ENCODE data around the gene PNPLA8.

Gene PNPLA8

DNA sequence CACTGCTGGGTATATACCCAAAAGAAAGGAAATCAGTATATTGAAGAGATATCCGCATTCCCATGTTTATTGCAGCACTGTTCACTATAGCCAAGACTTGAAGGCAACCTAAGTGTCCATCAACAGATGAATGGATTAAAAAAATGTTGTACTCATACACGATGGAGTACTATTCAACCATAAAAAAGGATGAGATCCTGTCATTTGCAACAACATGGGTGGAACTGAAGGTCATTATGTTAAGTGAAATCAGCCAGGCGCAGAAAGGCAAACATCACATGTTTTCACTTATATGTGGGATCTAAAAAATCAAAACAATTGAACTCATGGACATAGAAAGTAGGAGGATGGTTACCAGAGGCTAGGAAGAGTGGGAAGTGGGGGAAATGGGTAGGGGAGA, 89.0 kb downstream of the PNPLA8 start:
- no peak for DNase-seq (ENCODE audit: low spot score)
- TF ChIP-seq, protein P1, sequence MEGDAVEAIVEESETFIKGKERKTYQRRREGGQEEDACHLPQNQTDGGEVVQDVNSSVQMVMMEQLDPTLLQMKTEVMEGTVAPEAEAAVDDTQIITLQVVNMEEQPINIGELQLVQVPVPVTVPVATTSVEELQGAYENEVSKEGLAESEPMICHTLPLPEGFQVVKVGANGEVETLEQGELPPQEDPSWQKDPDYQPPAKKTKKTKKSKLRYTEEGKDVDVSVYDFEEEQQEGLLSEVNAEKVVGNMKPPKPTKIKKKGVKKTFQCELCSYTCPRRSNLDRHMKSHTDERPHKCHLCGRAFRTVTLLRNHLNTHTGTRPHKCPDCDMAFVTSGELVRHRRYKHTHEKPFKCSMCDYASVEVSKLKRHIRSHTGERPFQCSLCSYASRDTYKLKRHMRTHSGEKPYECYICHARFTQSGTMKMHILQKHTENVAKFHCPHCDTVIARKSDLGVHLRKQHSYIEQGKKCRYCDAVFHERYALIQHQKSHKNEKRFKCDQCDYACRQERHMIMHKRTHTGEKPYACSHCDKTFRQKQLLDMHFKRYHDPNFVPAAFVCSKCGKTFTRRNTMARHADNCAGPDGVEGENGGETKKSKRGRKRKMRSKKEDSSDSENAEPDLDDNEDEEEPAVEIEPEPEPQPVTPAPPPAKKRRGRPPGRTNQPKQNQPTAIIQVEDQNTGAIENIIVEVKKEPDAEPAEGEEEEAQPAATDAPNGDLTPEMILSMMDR (IDR thresholded peaks at IDR 0.05; ENCODE audit: borderline replicate concordance, control extremely low read depth, extremely low read depth, insufficient read depth, missing control alignments), result no peak
- in situ Hi-C loops (cut with MboI; ENCODE audit: low sequenced_read_pairs, unreplicated experiment), result no loop called here

DNA sequence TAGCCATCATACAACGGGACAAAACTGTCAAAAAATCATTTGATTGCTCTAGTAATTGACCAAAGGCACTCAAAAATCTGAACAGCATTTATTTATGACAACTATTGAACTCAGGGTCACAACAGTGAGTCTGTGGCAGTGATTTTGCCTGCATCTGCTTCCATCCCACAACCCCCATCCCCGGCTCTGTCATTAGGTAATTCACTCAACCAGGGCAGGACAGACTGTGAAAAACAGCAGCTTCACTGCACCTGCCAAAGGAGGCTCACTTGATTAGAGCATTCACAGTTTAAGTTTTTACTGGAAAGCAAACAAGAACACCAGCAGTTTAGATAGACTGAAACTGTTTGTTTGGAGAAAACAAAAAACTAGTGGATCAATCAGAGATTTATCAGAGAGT, 91.9 kb downstream of the PNPLA8 start:
- in situ Hi-C loops (cut with MboI; ENCODE audit: low sequenced_read_pairs, unreplicated experiment), result no loop called here
- TF ChIP-seq, protein P1 (IDR thresholded peaks at IDR 0.05; ENCODE audit: borderline replicate concordance, control extremely low read depth, extremely low read depth, insufficient read depth, missing control alignments), result no peak
- no peak for DNase-seq (ENCODE audit: low spot score)

DNA sequence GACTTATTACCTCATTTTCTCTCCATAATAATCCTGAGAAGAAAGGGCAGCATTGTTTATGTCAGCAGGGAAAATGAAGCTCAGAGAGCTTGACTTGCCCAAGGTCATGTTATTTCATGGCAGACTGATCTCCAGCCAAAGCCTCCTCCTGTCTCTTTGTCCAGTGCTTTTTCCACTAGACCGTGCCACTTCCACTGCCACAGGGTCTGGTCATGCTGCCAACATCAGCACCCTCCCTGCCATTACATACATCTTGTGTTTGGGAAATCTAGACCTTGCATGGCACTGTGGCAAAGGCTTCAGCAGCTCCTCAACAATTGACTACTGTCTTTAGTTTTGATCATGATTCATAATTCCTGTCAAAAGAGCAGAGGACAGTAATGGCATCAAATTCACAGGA, 94.8 kb downstream of the PNPLA8 start:
- in situ Hi-C loops (cut with MboI; ENCODE audit: low sequenced_read_pairs, unreplicated experiment), result no loop called here

DNA sequence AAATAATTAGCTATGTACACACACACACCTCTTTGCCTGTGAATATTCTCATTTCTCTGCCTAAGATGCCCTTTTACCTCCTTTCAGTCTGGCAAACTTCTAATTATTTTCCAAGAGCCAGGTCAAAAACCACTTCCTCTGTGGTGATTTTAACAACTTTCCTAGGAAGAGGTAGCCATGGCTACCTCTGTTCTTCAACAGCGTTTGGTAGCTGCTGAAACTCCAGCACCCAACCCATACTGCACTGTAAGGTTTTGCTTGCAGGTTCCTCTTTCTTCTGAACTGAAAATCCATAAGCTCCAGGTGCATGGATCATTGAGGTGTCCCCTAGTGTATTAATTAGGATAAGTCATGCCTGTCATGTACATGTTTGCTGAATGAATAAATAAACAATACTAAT, 95.3 kb downstream of the PNPLA8 start:
- no peak for DNase-seq (ENCODE audit: low spot score)
- TF ChIP-seq, protein P1 (IDR thresholded peaks at IDR 0.05; ENCODE audit: borderline replicate concordance, control extremely low read depth, extremely low read depth, insufficient read depth, missing control alignments), result no peak
- in situ Hi-C loops (cut with MboI; ENCODE audit: low sequenced_read_pairs, unreplicated experiment), result no loop called here

More for the DNA sequence above, 94.8 kb downstream of the PNPLA8 start:
- DNase-seq (ENCODE audit: low spot score), result no peak
- TF ChIP-seq, protein P1 (IDR thresholded peaks at IDR 0.05; ENCODE audit: borderline replicate concordance, control extremely low read depth, extremely low read depth, insufficient read depth, missing control alignments), result no peak

DNA sequence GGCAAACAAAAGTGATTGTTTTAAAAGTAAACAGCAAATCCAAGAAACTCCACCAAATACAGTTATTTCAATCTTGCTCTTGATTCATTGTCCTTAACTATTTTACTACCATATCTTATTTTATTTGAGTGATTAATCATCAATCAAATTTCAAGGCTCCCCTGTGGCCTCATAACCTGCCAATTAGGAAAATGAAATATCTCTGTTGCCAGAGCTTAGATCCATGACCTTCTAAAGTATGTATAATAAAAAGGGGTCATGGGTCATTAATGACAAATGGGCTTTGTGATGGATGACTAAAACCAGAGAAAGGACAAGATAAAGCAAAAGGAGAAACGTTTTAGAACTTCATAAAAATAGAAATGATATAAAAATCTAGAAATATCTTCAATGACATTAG, 98.2 kb downstream of the PNPLA8 start:
- TF ChIP-seq, protein P1 (IDR thresholded peaks at IDR 0.05; ENCODE audit: borderline replicate concordance, control extremely low read depth, extremely low read depth, insufficient read depth, missing control alignments), result no peak
- no peak for DNase-seq (ENCODE audit: low spot score)
- in situ Hi-C loops (cut with MboI; ENCODE audit: low sequenced_read_pairs, unreplicated experiment), result no loop called here

DNA sequence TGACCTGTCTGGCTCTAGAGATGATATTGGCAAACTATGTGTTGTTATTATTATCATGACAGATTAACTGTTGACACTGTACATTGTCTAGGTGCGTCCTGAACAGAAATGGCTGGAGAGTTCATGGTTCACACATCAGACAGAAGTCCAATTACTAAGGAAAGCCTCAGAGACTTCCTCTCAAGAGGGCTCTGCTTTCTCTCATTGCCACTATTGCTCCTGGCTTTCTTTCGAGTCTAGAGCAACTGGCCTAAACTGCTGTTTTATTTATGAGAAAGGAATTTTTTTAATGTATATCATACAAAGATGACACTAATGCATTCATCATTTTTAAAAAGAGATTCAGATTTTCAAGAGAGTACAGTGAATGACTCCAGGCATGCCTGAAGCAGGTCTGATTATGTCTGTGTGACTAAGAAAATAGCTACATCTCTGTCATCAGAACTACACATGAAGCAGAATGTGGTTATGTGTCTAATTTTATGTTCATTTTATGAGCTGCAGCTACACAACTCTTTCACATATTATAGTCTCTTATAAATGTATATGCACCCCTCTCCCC, 100.1 kb downstream of the PNPLA8 start:
- TF ChIP-seq, protein P1 (IDR thresholded peaks at IDR 0.05; ENCODE audit: borderline replicate concordance, control extremely low read depth, extremely low read depth, insufficient read depth, missing control alignments), result no peak
- DNase-seq (ENCODE audit: low spot score), result no peak
- in situ Hi-C loops (cut with MboI; ENCODE audit: low sequenced_read_pairs, unreplicated experiment), result no loop called here
